ENCODE results near the gene LDLRAP1.

GRCh38 chr1:25543425-25544242 lies at the start of gene LDLRAP1:
- TF ChIP-seq CTCF (conservative IDR thresholded peaks at IDR 0.05; ENCODE audit: low read length): no peak
- TF ChIP-seq EZH2phosphoT487 (IDR thresholded peaks at IDR 0.05; ENCODE audit: borderline replicate concordance): no peak
